CD4-positive, alpha-beta T cell (primary cell): Measurements from ENCODE around the gene CEP72. TPM values are rescaled to one million over a fixed set of nuclear protein-coding genes. Genes with fewer than 3 reads are reported as not detected.

Experiments used
- ATAC-seq: fragments of 200-7000 bp; cut with Tn5 transposase; one replicate; pipeline ENCODE4 v1.10.0; 2022; ENCODE audit warnings: mild to moderate bottlenecking; ENCODE audit not compliant: poor library complexity
- CTCF ChIA-PET: fragments of 350-600 bp; sonication (Branson Sonifier 250); formaldehyde crosslinking; loops from one replicate; lab custom pipeline; 2021; ENCODE audit warnings: antibody characterized with exemption, inconsistent platforms; lab: Charles Lee
- POLR2A ChIA-PET: fragments of 350-600 bp; sonication (Branson Sonifier 250); formaldehyde crosslinking; loops from one replicate; lab custom pipeline; 2021; ENCODE audit warnings: antibody characterized with exemption, inconsistent platforms; lab: Charles Lee
- DNase-seq, 14 experiments: peaks; one replicate each; pipeline ENCODE4 v3.0.0-alpha.2; 2013 to 2020; ENCODE audit warnings: mixed read lengths in 2 of 14
- H3K27ac ChIP-seq, 2 donors: one replicate each; pipeline versions ENCODE4 v1.5.1 to v1.7.0; 2013; ENCODE audit warnings: low read length in 2 of 2, low read depth in 1 of 2, mild to moderate bottlenecking in 1 of 2
- H3K27me3 ChIP-seq, 2 experiments: 1 replicate in 1 of 2; 2 replicates in 1 of 2; pipeline versions ENCODE4 v1.6.1 to v1.7.0; 2013; ENCODE audit warnings: low read length in 2 of 2, control low read depth in 1 of 2, mild to moderate bottlenecking in 1 of 2, moderate library complexity in 1 of 2; ENCODE audit not compliant: insufficient read depth in 2 of 2, control insufficient read depth in 1 of 2
- H3K36me3 ChIP-seq: one replicate; pipeline ENCODE4 v1.6.1; 2013; ENCODE audit warnings: low read length, control low read depth; ENCODE audit not compliant: insufficient read depth
- H3K4me1 ChIP-seq: one replicate; pipeline ENCODE4 v1.6.1; 2013; ENCODE audit warnings: low read length, control low read depth; ENCODE audit not compliant: insufficient read depth
- H3K4me3 ChIP-seq: one replicate; pipeline ENCODE4 v1.5.1; 2013; ENCODE audit warnings: mild to moderate bottlenecking, low read length, moderate library complexity
- H3K9me3 ChIP-seq, 2 experiments: 1 replicate in 1 of 2; 2 replicates in 1 of 2; pipeline versions ENCODE4 v1.6.1 to v1.7.0; 2013; ENCODE audit warnings: low read length in 2 of 2, mild to moderate bottlenecking in 2 of 2, control low read depth in 1 of 2, moderate library complexity in 1 of 2; ENCODE audit not compliant: control insufficient read depth in 1 of 2, insufficient read depth in 1 of 2
- H3K27ac Mint-ChIP-seq: one replicate; pipeline ENCODE4 v1.8.0; 2020; ENCODE audit warnings: mixed read lengths
- H3K27me3 Mint-ChIP-seq: one replicate; pipeline ENCODE4 v1.8.0; 2021; ENCODE audit warnings: mixed read lengths
- H3K36me3 Mint-ChIP-seq: one replicate; pipeline ENCODE4 v1.8.0; 2021; ENCODE audit warnings: low read depth, mixed read lengths
- H3K4me1 Mint-ChIP-seq: one replicate; pipeline ENCODE4 v1.8.0; 2021; ENCODE audit warnings: low read depth, mixed read lengths
- H3K4me3 Mint-ChIP-seq: one replicate; pipeline ENCODE4 v1.8.0; 2020; ENCODE audit warnings: mild to moderate bottlenecking, mixed read lengths
- H3K9me3 Mint-ChIP-seq: one replicate; pipeline ENCODE4 v1.8.0; 2020; ENCODE audit warnings: mixed read lengths
- intact Hi-C, 2 experiments: fragments of 100-400 bp; cut with DNase I in 1 of 2; cut with micrococcal nuclease in 1 of 2; formaldehyde crosslinking; loops; one replicate each; pipeline versions ENCODE4 v1.15.1 to v1.9.0; 2023 to 2025; cut with DNase I, micrococcal nuclease
- total RNA-seq, 174 experiments: library from RNA in 2 of 174; stranded (reverse) in 2 of 174; gene quantifications; one replicate each; pipeline ENCODE4 v1.2.3 and lab custom pipeline; 2021 to 2026
- TF ChIP-seq, protein P1 (sequence below): fragments of 200-600 bp; IDR thresholded peaks from one replicate; pipeline ENCODE4 v1.8.0; 2022; ENCODE audit warnings: antibody characterized with exemption, mild to moderate bottlenecking

The CEP72 gene
- total RNA-seq, 2 experiments from 2014 or later = 7.6 to 8.0 TPM

DNA sequence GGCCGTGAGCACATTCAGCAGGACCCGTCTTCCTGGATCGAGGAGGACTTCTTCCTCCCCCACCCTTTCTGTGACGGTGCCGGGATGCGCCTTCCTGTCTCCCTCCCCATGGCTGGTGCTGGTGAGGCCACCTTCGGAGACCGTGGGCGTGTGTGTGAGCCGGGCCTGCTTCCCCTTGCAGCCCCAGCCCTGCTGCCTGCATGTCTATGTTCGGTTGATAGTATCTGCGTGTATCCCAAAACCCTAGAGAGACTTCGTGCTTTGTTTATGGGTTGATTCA is 12.8 kb downstream of the CEP72 start:
- Histone ChIP-seq H3K9me3 (no peaks in the 10 kb centered on the region), H3K4me1 (no peaks in the 10 kb centered on the region), H3K36me3 (peaks cover 34% of the 10 kb centered on the region), H3K27me3 (no peaks in the 10 kb centered on the region), H3K27ac (no peak overlapping the region), H3K4me3 (no peak overlapping the region)
- ATAC-seq (no peak), DNase-seq (no peak)
- Mint-ChIP-seq H3K9me3 (no peaks in the 10 kb centered on the region), H3K27ac (no peak overlapping the region), H3K4me1 (no peaks in the 10 kb centered on the region), H3K4me3 (no peak overlapping the region), H3K36me3 (peaks cover 59% of the 10 kb centered on the region), H3K27me3 (no peaks in the 10 kb centered on the region)
- ChIA-PET CTCF (no interaction called here), POLR2A (no interaction called here)
- TF ChIP-seq, protein P1, sequence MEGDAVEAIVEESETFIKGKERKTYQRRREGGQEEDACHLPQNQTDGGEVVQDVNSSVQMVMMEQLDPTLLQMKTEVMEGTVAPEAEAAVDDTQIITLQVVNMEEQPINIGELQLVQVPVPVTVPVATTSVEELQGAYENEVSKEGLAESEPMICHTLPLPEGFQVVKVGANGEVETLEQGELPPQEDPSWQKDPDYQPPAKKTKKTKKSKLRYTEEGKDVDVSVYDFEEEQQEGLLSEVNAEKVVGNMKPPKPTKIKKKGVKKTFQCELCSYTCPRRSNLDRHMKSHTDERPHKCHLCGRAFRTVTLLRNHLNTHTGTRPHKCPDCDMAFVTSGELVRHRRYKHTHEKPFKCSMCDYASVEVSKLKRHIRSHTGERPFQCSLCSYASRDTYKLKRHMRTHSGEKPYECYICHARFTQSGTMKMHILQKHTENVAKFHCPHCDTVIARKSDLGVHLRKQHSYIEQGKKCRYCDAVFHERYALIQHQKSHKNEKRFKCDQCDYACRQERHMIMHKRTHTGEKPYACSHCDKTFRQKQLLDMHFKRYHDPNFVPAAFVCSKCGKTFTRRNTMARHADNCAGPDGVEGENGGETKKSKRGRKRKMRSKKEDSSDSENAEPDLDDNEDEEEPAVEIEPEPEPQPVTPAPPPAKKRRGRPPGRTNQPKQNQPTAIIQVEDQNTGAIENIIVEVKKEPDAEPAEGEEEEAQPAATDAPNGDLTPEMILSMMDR = no peak
- intact Hi-C loops = no loop called here

- H3K27ac ChIP-seq = no peak overlapping the region
- DNase-seq (no peak), ATAC-seq (no peak)
- H3K4me1 ChIP-seq = no peaks in the 10 kb centered on the region
- H3K9me3 ChIP-seq = no peaks in the 10 kb centered on the region
- no peaks in the 10 kb centered on the region for H3K27me3 ChIP-seq
- no peak overlapping the region for H3K27ac Mint-ChIP-seq
- no peaks in the 10 kb centered on the region for H3K4me1 Mint-ChIP-seq
- POLR2A ChIA-PET = no interaction called here
- H3K9me3 Mint-ChIP-seq = no peaks in the 10 kb centered on the region
- TF ChIP-seq, protein P1 = no peak
- H3K4me3 Mint-ChIP-seq = no peak overlapping the region
- no peak overlapping the region for H3K4me3 ChIP-seq
- H3K36me3 ChIP-seq = peaks cover 28% of the 10 kb centered on the region
- H3K27me3 Mint-ChIP-seq = no peaks in the 10 kb centered on the region
- peaks cover 56% of the 10 kb centered on the region for H3K36me3 Mint-ChIP-seq
- CTCF ChIA-PET = no interaction called here
- intact Hi-C loops = no loop called here
Observed at GRCh38 chr5:625516-625915, 13.4 kb downstream of the CEP72 start.

- Histone ChIP-seq H3K27ac (no peak overlapping the region), H3K4me3 (no peak overlapping the region), H3K36me3 (peaks cover 18% of the 10 kb centered on the region), H3K9me3 (no peaks in the 10 kb centered on the region), H3K27me3 (no peaks in the 10 kb centered on the region), H3K4me1 (no peaks in the 10 kb centered on the region)
- ATAC-seq = no peak
- intact Hi-C loops = no loop called here
- TF ChIP-seq, protein P1 = no peak
- Mint-ChIP-seq H3K27ac (no peak overlapping the region), H3K4me3 (no peak overlapping the region), H3K27me3 (no peaks in the 10 kb centered on the region), H3K9me3 (no peaks in the 10 kb centered on the region), H3K4me1 (no peaks in the 10 kb centered on the region), H3K36me3 (peaks cover 47% of the 10 kb centered on the region)
- ChIA-PET CTCF (no interaction called here), POLR2A (no interaction called here)
- DNase-seq = no peak
Observed at GRCh38 chr5:626850-627249, 14.7 kb downstream of the CEP72 start.
